ENCODE results near the gene SLC35F3. TPM values are rescaled to one million over a fixed set of nuclear protein-coding genes. Genes with fewer than 3 reads are reported as not detected.
"Not testable (repeated sequence)": the region's sequence is repeated elsewhere in the genome, so short reads cannot be mapped to it uniquely, and the experiment has no call there.

SLC35F3 gene
- total RNA-seq, 1 experiment from 2014 or later: 22.7 TPM

- TF ChIP-seq CTCF (conservative IDR thresholded peaks at IDR 0.05; ENCODE audit: low read depth, low read length): no peak
- no peak for TF ChIP-seq EZH2 (IDR thresholded peaks at IDR 0.05; ENCODE audit: borderline replicate concordance, low read depth, low read length, poor library complexity, severe bottlenecking)
- H3K36me3 ChIP-seq (ENCODE audit: insufficient read depth, low read length, poor library complexity, severe bottlenecking): no peaks in the 10 kb centered on the region
- DNase-seq (ENCODE audit: low spot score): no peak
- no peaks in the 10 kb centered on the region for H3K27me3 ChIP-seq (replicated peaks; ENCODE audit: insufficient read depth, low read depth, low read length, poor library complexity)
- BruUV-seq (replicated peaks): no TSS peak
- CTCF ChIA-PET: no interaction called here
- no peaks in the 10 kb centered on the region for H3K9me3 ChIP-seq (ENCODE audit: low read depth, low read length, poor library complexity, severe bottlenecking)
- POLR2A ChIA-PET (ENCODE audit: low non-redundant PET): no interaction called here
- H3K4me1 ChIP-seq (ENCODE audit: insufficient read depth, low read length, poor library complexity, severe bottlenecking): no peaks in the 10 kb centered on the region
- H3K27ac ChIP-seq (ENCODE audit: low read depth, low read length, poor library complexity, severe bottlenecking): no peak overlapping the region
- H3K4me3 ChIP-seq (ENCODE audit: low read depth, low read length, poor library complexity, severe bottlenecking): no peak overlapping the region
- intact Hi-C loops (cut with micrococcal nuclease; ENCODE audit: unreplicated experiment): no loop called here
These were observed 244.7 kb downstream of the SLC35F3 start for GRCh38 chr1:234149217-234149616.

- intact Hi-C loops (cut with micrococcal nuclease; ENCODE audit: unreplicated experiment): loop anchor here (2.0 kb wide), 1 partner anchor 160 kb away; no protein-coding TSS in a partner anchor
- no peak for TF ChIP-seq CTCF (conservative IDR thresholded peaks at IDR 0.05; ENCODE audit: low read depth, low read length)
- no peak for TF ChIP-seq EZH2 (IDR thresholded peaks at IDR 0.05; ENCODE audit: borderline replicate concordance, low read depth, low read length, poor library complexity, severe bottlenecking)
- Histone ChIP-seq H3K4me3 (ENCODE audit: low read depth, low read length, poor library complexity, severe bottlenecking) (no peak overlapping the region), H3K9me3 (ENCODE audit: low read depth, low read length, poor library complexity, severe bottlenecking) (no peaks in the 10 kb centered on the region), H3K36me3 (ENCODE audit: insufficient read depth, low read length, poor library complexity, severe bottlenecking) (no peaks in the 10 kb centered on the region), H3K27ac (ENCODE audit: low read depth, low read length, poor library complexity, severe bottlenecking) (no peak overlapping the region), H3K27me3 (replicated peaks; ENCODE audit: insufficient read depth, low read depth, low read length, poor library complexity) (no peaks in the 10 kb centered on the region), H3K4me1 (ENCODE audit: insufficient read depth, low read length, poor library complexity, severe bottlenecking) (no peaks in the 10 kb centered on the region)
- no TSS peak for BruUV-seq (replicated peaks)
- DNase-seq (ENCODE audit: low spot score): no peak
- ChIA-PET CTCF (no interaction called here), POLR2A (ENCODE audit: low non-redundant PET) (no interaction called here)
These were observed 246.4 kb downstream of the SLC35F3 start for GRCh38 chr1:234150892-234151291.

- POLR2A ChIA-PET (ENCODE audit: low non-redundant PET); H3K4me1 ChIP-seq (ENCODE audit: insufficient read depth, low read length, poor library complexity, severe bottlenecking); intact Hi-C loops (cut with micrococcal nuclease; ENCODE audit: unreplicated experiment); H3K27me3 ChIP-seq (replicated peaks; ENCODE audit: insufficient read depth, low read depth, low read length, poor library complexity); DNase-seq (ENCODE audit: low spot score); H3K9me3 ChIP-seq (ENCODE audit: low read depth, low read length, poor library complexity, severe bottlenecking); H3K27ac ChIP-seq (ENCODE audit: low read depth, low read length, poor library complexity, severe bottlenecking); CTCF ChIA-PET; BruUV-seq (replicated peaks); H3K4me3 ChIP-seq (ENCODE audit: low read depth, low read length, poor library complexity, severe bottlenecking); H3K36me3 ChIP-seq (ENCODE audit: insufficient read depth, low read length, poor library complexity, severe bottlenecking): not testable (repeated sequence)
These were observed 247.9 kb downstream of the SLC35F3 start for GRCh38 chr1:234152344-234152743.
